SK-N-SH treated with all-trans-retinoic acid at 6 μM for 48 hours (cell line): ENCODE data around the gene UBE2R2.

Experiments
- ARNTL ChIP-seq: fragments of 450-650 bp; formaldehyde crosslinking; IDR thresholded peaks from 2 replicates; pipeline ENCODE4 v1.5.0; 2020; ENCODE audit warnings: low read depth, mild to moderate bottlenecking, moderate library complexity, borderline replicate concordance
- ISL1 ChIP-seq: fragments of 250-450 bp; sonication (Bioruptor Pico); IDR thresholded peaks from 2 replicates; pipeline ENCODE4 v2.1.2; 2022; ENCODE audit warnings: mild to moderate bottlenecking, moderate library complexity
- PATZ1 ChIP-seq: fragments of 250-450 bp; sonication (Bioruptor Pico); IDR thresholded peaks from 2 replicates; pipeline ENCODE4 v1.8.0; 2020; ENCODE audit warnings: mild to moderate bottlenecking, moderate library complexity, borderline replicate concordance
- POU6F1 ChIP-seq: fragments of 250-450 bp; sonication (Bioruptor Pico); IDR thresholded peaks from 2 replicates; pipeline ENCODE4 v1.8.0; 2021; ENCODE audit warnings: low read depth, mild to moderate bottlenecking, moderate library complexity, borderline replicate concordance

- TF ChIP-seq ISL1 (no peak), ARNTL (CRISPR knock-in tag) (no peak), POU6F1 (no peak), PATZ1 (CRISPR knock-in tag) (no peak)
Observed at GRCh38 chr9:33840381-33840780, 23.4 kb downstream of the UBE2R2 start.
